Osteoblast (primary cell): Measurements from ENCODE around the gene TTC8. TPM values are rescaled to one million over a fixed set of nuclear protein-coding genes. Genes with fewer than 3 reads are reported as not detected.

Source experiments
- DNase-seq: peaks from one replicate; pipeline ENCODE4 v3.0.0; 2011; ENCODE audit warnings: low spot score, mixed read lengths; ENCODE audit not compliant: insufficient read length; ENCODE audit errors: missing footprints
- H2AFZ ChIP-seq: 2 replicates; pipeline ENCODE4 v1.6.0; 2011; ENCODE audit warnings: mild to moderate bottlenecking, low read length
- H3K27ac ChIP-seq: 2 replicates; pipeline ENCODE4 v1.5.1; 2011; ENCODE audit warnings: mild to moderate bottlenecking, low read depth, low read length, moderate library complexity
- H3K27me3 ChIP-seq: 2 replicates; pipeline ENCODE4 v1.6.0; 2012; ENCODE audit warnings: mild to moderate bottlenecking, control low read depth, inconsistent platforms, low read length, moderate library complexity; ENCODE audit not compliant: insufficient read depth
- H3K36me3 ChIP-seq: 2 replicates; pipeline ENCODE4 v1.5.1; 2011; ENCODE audit warnings: mild to moderate bottlenecking, low read length, control low read depth, moderate library complexity; ENCODE audit not compliant: insufficient read depth
- H3K4me1 ChIP-seq: 2 replicates; pipeline ENCODE4 v1.5.1; 2011; ENCODE audit warnings: mild to moderate bottlenecking, low read length, control low read depth, moderate library complexity; ENCODE audit not compliant: insufficient read depth
- H3K4me2 ChIP-seq: 2 replicates; pipeline ENCODE4 v1.6.0; 2011; ENCODE audit warnings: mild to moderate bottlenecking, low read length; ENCODE audit not compliant: insufficient read depth
- H3K4me3 ChIP-seq: fragments of 200-600 bp; sonication (generic); 3 replicates; pipeline ENCODE4 v1.5.1; 2012; ENCODE audit warnings: mild to moderate bottlenecking, low read length, inconsistent platforms; ENCODE audit not compliant: insufficient read depth
- H3K79me2 ChIP-seq: 2 replicates; pipeline ENCODE4 v1.6.0; 2012; ENCODE audit warnings: mild to moderate bottlenecking, low read length, control low read depth, inconsistent platforms; ENCODE audit not compliant: insufficient read depth
- H3K9me3 ChIP-seq: 2 replicates; pipeline ENCODE4 v1.5.1; 2011; ENCODE audit warnings: low read depth, low read length, control low read depth
- H4K20me1 ChIP-seq: 2 replicates; pipeline ENCODE4 v1.6.0; 2012; ENCODE audit warnings: mild to moderate bottlenecking, low read length, control low read depth; ENCODE audit not compliant: insufficient read depth
- total RNA-seq: library from RNA; depleted of rRNA; stranded (reverse); fragments of >200 nt; gene quantifications from 2 replicates; pipeline ENCODE4 v1.2.3, GENCODE V29; 2012
- TF ChIP-seq, protein P1 (sequence below): IDR thresholded peaks from 2 replicates; pipeline ENCODE4 v1.5.1; 2011; ENCODE audit warnings: mild to moderate bottlenecking, low read depth, low read length, moderate library complexity; ENCODE audit errors: extremely low read depth

TTC8 gene
- total RNA-seq, 1 donor, result 30.8 TPM

DNA sequence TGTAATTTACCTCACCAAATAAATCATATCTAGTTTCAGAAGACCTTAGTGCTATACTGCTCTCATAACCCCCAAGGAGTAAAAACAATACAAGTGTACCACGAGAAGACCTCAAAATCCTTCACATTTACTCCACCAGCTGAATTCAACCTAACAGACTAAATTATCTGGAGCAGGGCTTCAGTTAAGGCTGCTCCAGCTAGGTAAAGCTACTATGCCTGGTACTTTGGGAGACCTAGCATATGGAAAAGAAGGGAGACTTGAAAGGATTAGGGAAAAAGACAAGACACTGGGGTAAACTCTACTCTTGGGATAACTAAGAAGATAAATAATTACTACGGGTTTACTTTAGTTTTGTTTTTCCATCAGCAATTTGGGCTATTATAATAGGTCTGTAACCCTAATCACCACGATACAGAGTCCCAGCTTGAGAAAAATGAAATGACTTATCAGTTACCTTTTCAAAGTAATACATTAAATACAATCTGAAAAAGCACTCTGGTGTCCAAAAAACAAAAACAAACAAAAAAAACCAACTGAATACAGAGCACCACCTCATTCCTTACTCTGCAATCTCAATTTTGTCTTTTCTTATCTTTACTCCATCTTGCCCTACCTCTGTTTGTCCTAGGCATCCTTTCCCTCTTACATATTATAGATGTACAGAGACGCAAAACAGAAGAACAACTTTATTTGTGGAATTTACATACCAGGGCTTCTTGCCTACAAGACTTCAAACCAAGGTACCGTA lies 33.8 kb upstream of the TTC8 start:
- no peaks in the 10 kb centered on the region for H3K4me1 ChIP-seq
- H4K20me1 ChIP-seq, result no peaks in the 10 kb centered on the region
- no peaks in the 10 kb centered on the region for H3K9me3 ChIP-seq
- no peaks in the 10 kb centered on the region for H3K36me3 ChIP-seq
- peaks cover 30% of the 10 kb centered on the region for H3K27me3 ChIP-seq
- TF ChIP-seq, protein P1, sequence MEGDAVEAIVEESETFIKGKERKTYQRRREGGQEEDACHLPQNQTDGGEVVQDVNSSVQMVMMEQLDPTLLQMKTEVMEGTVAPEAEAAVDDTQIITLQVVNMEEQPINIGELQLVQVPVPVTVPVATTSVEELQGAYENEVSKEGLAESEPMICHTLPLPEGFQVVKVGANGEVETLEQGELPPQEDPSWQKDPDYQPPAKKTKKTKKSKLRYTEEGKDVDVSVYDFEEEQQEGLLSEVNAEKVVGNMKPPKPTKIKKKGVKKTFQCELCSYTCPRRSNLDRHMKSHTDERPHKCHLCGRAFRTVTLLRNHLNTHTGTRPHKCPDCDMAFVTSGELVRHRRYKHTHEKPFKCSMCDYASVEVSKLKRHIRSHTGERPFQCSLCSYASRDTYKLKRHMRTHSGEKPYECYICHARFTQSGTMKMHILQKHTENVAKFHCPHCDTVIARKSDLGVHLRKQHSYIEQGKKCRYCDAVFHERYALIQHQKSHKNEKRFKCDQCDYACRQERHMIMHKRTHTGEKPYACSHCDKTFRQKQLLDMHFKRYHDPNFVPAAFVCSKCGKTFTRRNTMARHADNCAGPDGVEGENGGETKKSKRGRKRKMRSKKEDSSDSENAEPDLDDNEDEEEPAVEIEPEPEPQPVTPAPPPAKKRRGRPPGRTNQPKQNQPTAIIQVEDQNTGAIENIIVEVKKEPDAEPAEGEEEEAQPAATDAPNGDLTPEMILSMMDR, result no peak
- no peak overlapping the region for H3K27ac ChIP-seq
- no peak overlapping the region for H2AFZ ChIP-seq
- H3K79me2 ChIP-seq, result no peaks in the 10 kb centered on the region
- no peak overlapping the region for H3K4me3 ChIP-seq
- no peak overlapping the region for H3K4me2 ChIP-seq
- DNase-seq, result no peak

DNA sequence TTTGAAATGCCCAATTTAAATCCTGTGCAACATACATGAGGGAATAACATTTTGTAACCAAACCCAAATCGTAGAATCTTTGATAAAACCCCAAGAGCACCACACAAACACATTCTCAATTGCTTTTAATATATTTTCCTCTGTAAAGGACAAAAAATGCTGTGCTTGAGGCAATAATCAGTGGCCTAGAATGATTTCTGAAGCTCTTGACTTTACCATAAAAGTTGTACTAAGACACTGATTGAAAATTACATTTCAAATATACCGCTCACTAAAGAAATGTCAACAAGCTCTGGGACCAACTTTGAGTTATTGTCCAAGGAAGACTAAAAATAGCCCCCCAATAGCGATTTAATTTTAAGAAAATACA lies 33.2 kb upstream of the TTC8 start:
- H3K4me2 ChIP-seq, result no peak overlapping the region
- no peaks in the 10 kb centered on the region for H3K79me2 ChIP-seq
- no peaks in the 10 kb centered on the region for H3K9me3 ChIP-seq
- H3K36me3 ChIP-seq, result no peaks in the 10 kb centered on the region
- TF ChIP-seq, protein P1, result no peak
- H3K4me1 ChIP-seq, result no peaks in the 10 kb centered on the region
- peaks cover 30% of the 10 kb centered on the region for H3K27me3 ChIP-seq
- no peak for DNase-seq
- H2AFZ ChIP-seq, result no peak overlapping the region
- H3K27ac ChIP-seq, result no peak overlapping the region
- no peak overlapping the region for H3K4me3 ChIP-seq
- H4K20me1 ChIP-seq, result no peaks in the 10 kb centered on the region

DNA sequence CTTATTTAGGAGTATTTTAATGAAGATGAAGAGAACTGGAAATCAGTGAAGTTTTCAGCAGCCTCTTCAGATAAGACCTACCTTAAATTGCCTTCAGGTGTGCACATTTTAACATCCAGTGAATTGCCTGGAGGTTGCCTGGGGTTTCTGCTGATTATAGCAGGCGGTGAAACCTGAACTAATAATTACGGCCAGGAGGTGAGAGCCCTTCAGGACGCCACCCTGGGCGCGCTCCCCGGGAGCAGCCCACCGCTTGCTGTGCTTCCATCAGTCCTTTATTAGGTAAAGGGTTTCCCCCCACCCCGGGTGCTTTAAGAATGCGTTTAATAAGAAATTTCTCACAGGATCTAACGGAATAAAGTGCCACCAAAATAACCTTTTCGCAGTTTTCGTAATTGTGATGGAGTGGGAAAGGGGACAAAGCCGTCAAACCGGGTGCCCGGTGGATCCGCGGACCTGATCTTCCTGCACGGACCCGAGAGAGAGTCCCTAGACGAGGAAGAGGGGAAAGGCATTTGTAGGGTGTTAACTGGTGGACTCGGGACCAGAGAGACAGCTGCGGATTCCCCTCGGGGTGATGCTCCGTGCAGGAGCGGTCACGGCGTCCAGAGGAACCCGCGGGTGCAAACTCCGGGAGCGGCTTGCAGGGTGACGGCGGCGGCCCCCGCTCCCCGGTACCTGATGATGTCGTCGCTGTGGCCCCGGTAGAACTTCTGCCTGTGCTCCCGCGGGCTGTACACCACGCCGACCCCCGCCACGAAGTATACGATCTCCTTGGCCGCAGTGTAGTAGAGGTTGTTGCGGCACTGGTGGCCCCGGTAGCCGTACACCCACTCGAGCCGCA lies 32.6 kb upstream of the TTC8 start:
- peak overlapping the region; percentile 73 for H3K4me3 ChIP-seq
- H3K4me1 ChIP-seq, result no peaks in the 10 kb centered on the region
- H2AFZ ChIP-seq, result peak overlapping the region; percentile 56
- H3K79me2 ChIP-seq, result no peaks in the 10 kb centered on the region
- H3K4me2 ChIP-seq, result peak overlapping the region; percentile 89
- no peak overlapping the region for H3K27ac ChIP-seq
- TF ChIP-seq, protein P1, result no peak
- no peaks in the 10 kb centered on the region for H4K20me1 ChIP-seq
- H3K36me3 ChIP-seq, result no peaks in the 10 kb centered on the region
- peak; percentile 65 for DNase-seq
- no peaks in the 10 kb centered on the region for H3K9me3 ChIP-seq
- peaks cover 30% of the 10 kb centered on the region for H3K27me3 ChIP-seq
